SU-DHL-6 (cell line): Measurements from ENCODE around the gene NTPCR.

ENCODE experiments used
- EZH2phosphoT487 ChIP-seq: fragments of 200-600 bp; sonication (generic), shearing (Covaris generic); conservative IDR thresholded peaks from 2 replicates; pipeline ENCODE4 v1.6.1; 2018; ENCODE audit warnings: mild to moderate bottlenecking, antibody characterized with exemption, low read length, moderate library complexity, mixed read lengths
- TF ChIP-seq, protein P1 (sequence below): fragments of 200-600 bp; sonication (generic); IDR thresholded peaks from one replicate; pipeline ENCODE4 v1.5.1; 2017; ENCODE audit warnings: antibody characterized with exemption, mild to moderate bottlenecking, low read length, moderate library complexity; ENCODE audit not compliant: insufficient read depth, poor library complexity, severe bottlenecking

DNA sequence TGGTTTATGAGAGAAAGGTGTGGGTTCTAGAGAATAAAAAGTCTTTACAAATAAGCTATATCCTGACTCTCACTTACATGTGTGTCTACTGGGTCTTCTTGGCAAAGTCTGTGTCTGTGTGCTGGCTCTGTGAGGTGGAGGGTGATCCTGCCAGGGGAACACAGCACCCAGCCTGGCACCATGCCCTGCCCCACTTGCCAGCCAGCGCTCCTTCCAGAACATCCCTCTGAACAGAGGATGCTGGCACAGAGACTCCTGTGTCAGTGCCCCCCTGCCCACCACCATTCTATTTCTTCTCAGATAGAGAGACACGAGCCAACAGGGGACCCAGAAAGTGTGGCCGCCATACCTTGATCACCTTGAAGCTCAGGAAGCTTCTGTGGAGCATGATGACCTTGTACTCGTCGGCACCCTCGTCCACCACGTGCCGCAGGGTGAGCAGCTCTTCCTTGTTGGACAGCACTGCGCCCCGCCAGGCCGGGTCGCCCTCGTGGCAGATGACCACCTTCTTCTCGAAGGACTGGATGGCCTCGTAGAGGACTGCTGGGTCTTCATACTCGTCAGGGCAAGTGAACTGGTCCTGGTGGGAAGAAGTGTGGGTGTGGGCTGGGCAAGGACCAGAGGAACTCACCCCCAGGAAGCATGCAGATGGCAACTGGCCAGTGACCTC, 49.7 kb downstream of the NTPCR start:
- TF ChIP-seq, protein P1, sequence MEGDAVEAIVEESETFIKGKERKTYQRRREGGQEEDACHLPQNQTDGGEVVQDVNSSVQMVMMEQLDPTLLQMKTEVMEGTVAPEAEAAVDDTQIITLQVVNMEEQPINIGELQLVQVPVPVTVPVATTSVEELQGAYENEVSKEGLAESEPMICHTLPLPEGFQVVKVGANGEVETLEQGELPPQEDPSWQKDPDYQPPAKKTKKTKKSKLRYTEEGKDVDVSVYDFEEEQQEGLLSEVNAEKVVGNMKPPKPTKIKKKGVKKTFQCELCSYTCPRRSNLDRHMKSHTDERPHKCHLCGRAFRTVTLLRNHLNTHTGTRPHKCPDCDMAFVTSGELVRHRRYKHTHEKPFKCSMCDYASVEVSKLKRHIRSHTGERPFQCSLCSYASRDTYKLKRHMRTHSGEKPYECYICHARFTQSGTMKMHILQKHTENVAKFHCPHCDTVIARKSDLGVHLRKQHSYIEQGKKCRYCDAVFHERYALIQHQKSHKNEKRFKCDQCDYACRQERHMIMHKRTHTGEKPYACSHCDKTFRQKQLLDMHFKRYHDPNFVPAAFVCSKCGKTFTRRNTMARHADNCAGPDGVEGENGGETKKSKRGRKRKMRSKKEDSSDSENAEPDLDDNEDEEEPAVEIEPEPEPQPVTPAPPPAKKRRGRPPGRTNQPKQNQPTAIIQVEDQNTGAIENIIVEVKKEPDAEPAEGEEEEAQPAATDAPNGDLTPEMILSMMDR: no peak
- no peak for TF ChIP-seq EZH2phosphoT487
